ENCODE measurements around the gene VPS35. TPM values are rescaled to one million over a fixed set of nuclear protein-coding genes. Genes with fewer than 3 reads are reported as not detected.

The VPS35 gene
- total RNA-seq, 2 donors from 2014 or later = 43.3 to 60.5 TPM

DNA sequence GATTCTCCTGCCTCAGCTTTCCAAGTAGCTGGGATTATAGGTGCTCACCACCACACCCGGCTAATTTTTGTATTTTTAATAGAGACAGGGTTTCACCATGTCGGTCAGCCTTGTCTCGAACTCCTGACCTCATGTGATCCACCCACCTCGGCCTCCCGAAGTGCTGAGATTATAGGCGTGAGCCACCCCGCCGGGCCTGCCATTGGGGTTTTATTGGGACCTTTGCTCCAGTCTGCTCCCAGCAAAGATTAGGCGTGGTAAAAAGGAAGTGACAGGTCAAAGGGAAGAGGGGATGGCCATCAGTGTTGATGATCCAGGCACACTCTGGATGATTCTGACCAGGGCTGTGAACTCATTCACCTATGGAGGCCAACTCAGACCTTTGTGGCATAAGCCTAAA is 38.7 kb upstream of the VPS35 start:
- H3K9me3 ChIP-seq = no peaks in the 10 kb centered on the region
- no peaks in the 10 kb centered on the region for H3K27me3 ChIP-seq
- DNase-seq (ENCODE audit: low spot score) = peak; percentile 44
- peaks cover 92% of the 10 kb centered on the region for H3K36me3 ChIP-seq
- TF ChIP-seq, protein P1, sequence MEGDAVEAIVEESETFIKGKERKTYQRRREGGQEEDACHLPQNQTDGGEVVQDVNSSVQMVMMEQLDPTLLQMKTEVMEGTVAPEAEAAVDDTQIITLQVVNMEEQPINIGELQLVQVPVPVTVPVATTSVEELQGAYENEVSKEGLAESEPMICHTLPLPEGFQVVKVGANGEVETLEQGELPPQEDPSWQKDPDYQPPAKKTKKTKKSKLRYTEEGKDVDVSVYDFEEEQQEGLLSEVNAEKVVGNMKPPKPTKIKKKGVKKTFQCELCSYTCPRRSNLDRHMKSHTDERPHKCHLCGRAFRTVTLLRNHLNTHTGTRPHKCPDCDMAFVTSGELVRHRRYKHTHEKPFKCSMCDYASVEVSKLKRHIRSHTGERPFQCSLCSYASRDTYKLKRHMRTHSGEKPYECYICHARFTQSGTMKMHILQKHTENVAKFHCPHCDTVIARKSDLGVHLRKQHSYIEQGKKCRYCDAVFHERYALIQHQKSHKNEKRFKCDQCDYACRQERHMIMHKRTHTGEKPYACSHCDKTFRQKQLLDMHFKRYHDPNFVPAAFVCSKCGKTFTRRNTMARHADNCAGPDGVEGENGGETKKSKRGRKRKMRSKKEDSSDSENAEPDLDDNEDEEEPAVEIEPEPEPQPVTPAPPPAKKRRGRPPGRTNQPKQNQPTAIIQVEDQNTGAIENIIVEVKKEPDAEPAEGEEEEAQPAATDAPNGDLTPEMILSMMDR (IDR thresholded peaks at IDR 0.05) = no peak
- peaks cover 0 to 16% of the 10 kb centered on the region in 2 donors for H3K4me1 ChIP-seq
- no peak overlapping the region for H3K4me3 ChIP-seq
- H3K27ac ChIP-seq = peak overlapping the region in 1 of 2 donors; percentile 82

- H3K36me3 ChIP-seq = peaks cover 91% of the 10 kb centered on the region
- no peaks in the 10 kb centered on the region for H3K27me3 ChIP-seq
- DNase-seq (ENCODE audit: low spot score) = no peak
- H3K4me3 ChIP-seq = no peak overlapping the region
- TF ChIP-seq, protein P1 (IDR thresholded peaks at IDR 0.05) = no peak
- no peaks in the 10 kb centered on the region for H3K9me3 ChIP-seq
- peak overlapping the region in 1 of 2 donors; percentile 82 for H3K27ac ChIP-seq
- H3K4me1 ChIP-seq = peaks cover 0 to 12% of the 10 kb centered on the region in 2 donors
Observed at GRCh38 chr16:46727184-46727583, 38.2 kb upstream of the VPS35 start.

DNA sequence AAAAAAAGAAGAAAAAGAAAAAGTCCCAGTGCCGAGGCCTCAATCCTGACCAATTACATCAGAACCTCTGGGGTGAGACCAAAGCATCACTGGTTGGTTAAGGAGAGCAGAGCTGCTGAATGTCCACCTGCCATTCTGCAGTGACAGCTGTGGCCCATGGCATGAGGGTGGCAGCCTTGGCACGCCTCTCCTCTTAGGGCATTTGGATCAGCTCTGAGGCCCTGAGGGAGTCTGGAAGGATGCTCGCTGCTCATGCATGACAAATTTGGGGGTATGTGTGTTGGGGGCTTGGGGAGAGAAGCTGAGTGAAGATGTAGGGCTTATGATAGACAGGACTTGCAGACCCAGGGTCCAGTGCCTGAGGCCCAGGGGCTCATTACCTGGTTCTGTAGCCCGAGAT is 32.9 kb upstream of the VPS35 start:
- Histone ChIP-seq H3K36me3 (peaks cover 74% of the 10 kb centered on the region), H3K27ac (no peak overlapping the region), H3K4me1 (peaks cover 0 to 3% of the 10 kb centered on the region in 2 donors), H3K27me3 (no peaks in the 10 kb centered on the region), H3K9me3 (no peaks in the 10 kb centered on the region), H3K4me3 (no peak overlapping the region)
- no peak for DNase-seq (ENCODE audit: low spot score)
- TF ChIP-seq, protein P1 (IDR thresholded peaks at IDR 0.05) = no peak

DNA sequence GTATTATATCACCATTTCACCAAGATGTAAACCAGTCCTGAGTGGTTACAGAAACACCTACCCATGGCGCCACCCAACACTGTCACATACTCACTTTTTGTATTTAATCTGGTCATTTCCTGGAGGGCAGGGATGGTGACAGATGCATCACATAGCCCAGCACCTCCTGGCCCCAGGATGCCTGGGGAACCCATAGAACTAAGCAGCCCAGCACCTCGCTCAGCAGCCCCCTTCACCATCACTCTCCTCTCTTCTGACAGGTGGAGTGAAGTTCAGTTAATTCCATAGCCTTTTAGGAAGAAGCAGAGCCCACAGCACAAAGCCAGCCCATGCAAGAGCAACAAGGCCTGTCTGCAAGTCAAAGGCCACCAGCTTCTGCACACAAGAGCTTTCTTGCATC is 31.6 kb upstream of the VPS35 start:
- Histone ChIP-seq H3K4me3 (no peak overlapping the region), H3K36me3 (peaks cover 68% of the 10 kb centered on the region)
- TF ChIP-seq, protein P1 (IDR thresholded peaks at IDR 0.05) = no peak

DNA sequence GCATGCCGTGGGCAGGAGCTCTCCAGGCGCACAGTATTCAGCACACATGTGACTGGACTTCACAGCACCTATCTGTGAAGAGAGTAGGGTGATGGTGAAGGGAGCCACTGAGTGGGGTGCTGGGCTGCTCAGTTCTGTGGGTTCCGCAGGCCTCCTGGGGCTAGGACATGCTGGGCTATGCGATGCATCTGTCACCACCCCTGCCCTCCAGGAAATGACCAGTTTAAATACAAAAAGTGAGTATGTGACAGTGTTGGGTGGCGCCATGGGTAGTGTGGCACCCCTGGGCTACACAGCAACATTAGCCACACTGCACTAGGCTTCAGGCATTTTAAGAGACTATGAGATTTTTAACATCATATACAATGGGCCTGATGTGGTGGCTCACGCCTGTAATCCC is 30.6 kb upstream of the VPS35 start:
- no peak for DNase-seq (ENCODE audit: low spot score)
- Histone ChIP-seq H3K27me3 (no peaks in the 10 kb centered on the region), H3K36me3 (peaks cover 66% of the 10 kb centered on the region), H3K9me3 (no peaks in the 10 kb centered on the region), H3K4me1 (peaks cover 0 to 18% of the 10 kb centered on the region in 2 donors), H3K27ac (no peak overlapping the region), H3K4me3 (no peak overlapping the region)
- TF ChIP-seq, protein P1 (IDR thresholded peaks at IDR 0.05) = no peak

More for the DNA sequence above, 31.6 kb upstream of the VPS35 start:
- Histone ChIP-seq H3K27ac (no peak overlapping the region), H3K9me3 (no peaks in the 10 kb centered on the region), H3K4me1 (peaks cover 0 to 8% of the 10 kb centered on the region in 2 donors), H3K27me3 (no peaks in the 10 kb centered on the region)
- no peak for DNase-seq (ENCODE audit: low spot score)

- Histone ChIP-seq H3K4me1 (peaks cover 0 to 28% of the 10 kb centered on the region in 2 donors), H3K4me3 (no peak overlapping the region), H3K27ac (no peak overlapping the region), H3K36me3 (peaks cover 54% of the 10 kb centered on the region), H3K27me3 (no peaks in the 10 kb centered on the region), H3K9me3 (no peaks in the 10 kb centered on the region)
- TF ChIP-seq, protein P1 (IDR thresholded peaks at IDR 0.05) = no peak
- no peak for DNase-seq (ENCODE audit: low spot score)
Observed at GRCh38 chr16:46718214-46718613, 29.2 kb upstream of the VPS35 start.
